ENCODE data around the gene NCEH1.
"Not testable (repeated sequence)": the region's sequence is repeated elsewhere in the genome, so short reads cannot be mapped to it uniquely, and the experiment has no call there.

NCEH1 gene

GRCh38 chr3:172609750-172610149, 101.1 kb downstream of the NCEH1 start:
- DNase-seq (ENCODE audit: low spot score): no peak

DNA sequence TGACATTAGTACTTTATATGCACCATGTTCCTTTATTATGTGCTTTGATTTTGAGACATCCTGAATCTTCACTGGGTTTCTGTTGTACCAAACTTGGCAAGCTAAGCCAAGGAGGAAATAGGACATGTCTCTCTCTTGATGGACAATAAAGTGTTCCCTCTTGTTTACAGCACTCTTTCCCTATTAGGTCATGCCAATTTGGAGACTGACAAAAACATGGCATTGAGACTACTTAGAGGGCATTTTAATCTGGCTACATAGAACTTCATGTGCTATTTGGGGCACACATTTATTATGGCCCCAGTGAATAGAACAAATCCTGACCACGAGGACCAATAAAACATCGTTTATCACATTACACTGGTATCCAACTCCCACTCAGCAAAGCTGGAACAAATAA, 102.3 kb downstream of the NCEH1 start:
- no peak for DNase-seq (ENCODE audit: low spot score)

- peak; percentile 49 for DNase-seq (ENCODE audit: low spot score)
Observed at GRCh38 chr3:172607305-172608121, 103.4 kb downstream of the NCEH1 start.

DNA sequence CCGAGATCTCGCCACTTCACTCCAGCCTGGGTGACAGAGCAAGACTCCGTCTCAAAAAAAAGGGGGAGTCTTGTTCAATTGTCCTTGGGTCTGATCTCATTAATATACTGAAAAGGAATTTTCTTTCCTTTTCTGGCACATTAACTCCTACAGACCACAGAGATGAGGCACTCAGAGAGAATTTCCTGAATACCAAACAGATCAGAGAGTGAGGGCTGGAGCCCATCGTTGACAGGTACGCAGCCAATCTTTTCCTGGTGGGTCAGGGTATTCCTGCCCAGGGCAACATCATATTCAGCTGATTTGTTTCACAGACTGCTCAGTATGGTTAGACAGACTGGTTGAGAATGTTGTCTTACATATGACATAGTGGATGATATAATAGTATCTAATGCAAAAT, 104.8 kb downstream of the NCEH1 start:
- peak; percentile 67 for DNase-seq (ENCODE audit: low spot score)

- DNase-seq (ENCODE audit: low spot score): no peak
Observed at GRCh38 chr3:172604895-172605646, 105.8 kb downstream of the NCEH1 start.

GRCh38 chr3:172601066-172601832, 109.6 kb downstream of the NCEH1 start:
- DNase-seq (ENCODE audit: low spot score): no peak

GRCh38 chr3:172600644-172601065, 110.2 kb downstream of the NCEH1 start:
- no peak for DNase-seq (ENCODE audit: low spot score)

- DNase-seq (ENCODE audit: low spot score): no peak
Observed at GRCh38 chr3:172598904-172599303, 112.0 kb downstream of the NCEH1 start.

DNA sequence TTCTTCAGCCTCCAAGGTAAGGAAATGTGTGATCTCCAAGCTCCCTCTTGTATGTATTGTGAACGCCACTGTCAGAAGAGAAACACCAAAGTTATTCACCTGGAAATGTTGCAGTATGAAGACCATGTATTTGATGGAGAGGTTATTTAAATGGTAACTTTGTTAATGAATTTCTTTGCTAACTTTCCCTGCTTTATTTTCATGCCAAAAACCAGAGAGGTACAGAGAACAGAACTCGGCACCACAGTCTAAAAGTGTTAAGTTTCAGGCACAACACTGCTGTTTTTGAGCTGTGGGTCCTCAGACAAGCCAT, 114.5 kb downstream of the NCEH1 start:
- no peak for DNase-seq (ENCODE audit: low spot score)

GRCh38 chr3:172595664-172596393, 115.0 kb downstream of the NCEH1 start:
- DNase-seq (ENCODE audit: low spot score): peak; percentile 75

GRCh38 chr3:172594900-172595663, 115.8 kb downstream of the NCEH1 start:
- DNase-seq (ENCODE audit: low spot score): not testable (repeated sequence)

- no peak for DNase-seq (ENCODE audit: low spot score)
Observed at GRCh38 chr3:172592898-172593669, 117.8 kb downstream of the NCEH1 start.

- DNase-seq (ENCODE audit: low spot score): no peak
Observed at GRCh38 chr3:172591876-172592771, 118.7 kb downstream of the NCEH1 start.

DNA sequence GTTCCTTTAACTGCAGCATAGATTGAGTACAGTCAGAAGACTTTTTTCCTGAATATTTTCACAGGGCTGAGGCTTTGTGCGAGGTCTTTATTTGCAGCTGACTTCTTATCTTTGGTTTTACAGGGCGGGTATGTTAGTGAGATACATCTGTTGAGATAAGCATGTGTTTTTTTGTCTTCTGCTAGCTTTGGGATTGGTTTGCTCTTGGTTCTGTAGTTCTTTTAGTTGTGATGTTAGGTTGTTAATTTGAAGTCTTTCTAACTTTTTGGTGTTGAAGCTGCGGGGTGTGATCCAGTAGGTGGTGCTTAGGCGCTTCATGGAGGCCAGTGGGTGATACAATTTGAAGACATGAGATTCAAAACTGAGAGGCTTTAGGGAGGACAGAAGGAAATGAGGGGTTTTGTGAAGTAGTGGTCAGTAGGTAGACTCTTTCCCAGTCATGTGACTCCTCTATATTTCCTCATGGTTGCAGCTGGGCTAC, 119.7 kb downstream of the NCEH1 start:
- DNase-seq (ENCODE audit: low spot score): no peak

DNA sequence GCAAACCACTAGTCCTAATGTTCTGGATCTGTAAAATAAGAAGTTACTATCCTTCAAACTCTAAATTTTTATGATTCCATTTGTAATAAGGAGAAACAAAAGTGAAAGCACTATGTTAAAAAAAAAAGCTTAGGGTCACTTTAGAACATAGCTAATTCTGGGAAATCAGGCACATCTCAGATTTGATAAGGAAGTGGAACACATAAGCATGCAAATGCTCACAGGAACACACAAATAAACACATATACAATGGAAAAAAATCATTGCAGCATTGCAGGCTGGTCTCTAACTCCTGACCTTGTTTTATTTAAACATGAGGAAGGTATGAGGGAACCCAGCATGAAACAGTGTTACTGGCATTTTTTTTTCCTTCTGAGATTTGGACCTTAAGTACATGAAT, 124.4 kb downstream of the NCEH1 start:
- DNase-seq (ENCODE audit: low spot score): no peak

GRCh38 chr3:172585954-172586353, 124.9 kb downstream of the NCEH1 start:
- no peak for DNase-seq (ENCODE audit: low spot score)

GRCh38 chr3:172582712-172583111, 128.2 kb downstream of the NCEH1 start:
- DNase-seq (ENCODE audit: low spot score): no peak

DNA sequence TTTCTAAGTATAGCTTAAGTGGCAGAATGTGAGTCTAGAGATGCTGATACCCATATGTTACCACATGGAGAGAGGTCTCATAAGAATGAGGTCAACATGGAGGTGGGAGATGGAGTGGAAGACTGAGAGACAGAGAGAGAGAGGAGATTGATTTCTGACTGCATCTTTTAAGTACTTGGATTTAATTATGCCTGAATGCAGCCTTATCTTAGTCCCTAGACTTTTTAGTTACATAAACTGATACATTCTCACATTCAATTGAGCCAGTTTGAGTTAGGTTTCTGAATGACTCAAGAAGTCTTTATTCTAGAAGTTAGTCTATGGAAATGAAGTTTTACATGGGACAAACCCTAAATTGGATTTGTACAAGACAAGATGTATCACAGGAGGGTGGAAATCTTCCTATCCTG, 129.1 kb downstream of the NCEH1 start:
- DNase-seq (ENCODE audit: low spot score): no peak

GRCh38 chr3:172580680-172581401, 130.0 kb downstream of the NCEH1 start:
- no peak for DNase-seq (ENCODE audit: low spot score)
